Spleen (tissue), 11 donors: ENCODE data around the gene FBXL17. TPM values are rescaled to one million over a fixed set of nuclear protein-coding genes. Genes with fewer than 3 reads are reported as not detected.

Source experiments
- DNase-seq: peaks from one replicate; pipeline ENCODE4 v3.0.0-alpha.2; 2020
- H3K27ac ChIP-seq, 8 donors: fragments of 200-600 bp; sonication (generic) in 7 of 8; 1 replicate in 4 of 8; 2 replicates in 4 of 8; pipeline versions ENCODE4 v1.5.0 to v1.8.0; 2016 to 2021; ENCODE audit warnings: inconsistent platforms in 4 of 8, mild to moderate bottlenecking in 4 of 8, moderate library complexity in 1 of 8
- H3K27me3 ChIP-seq, 7 donors: fragments of 200-600 bp; sonication (generic) in 6 of 7; replicated peaks in 1 of 7; 1 replicate in 4 of 7; 2 replicates in 3 of 7; pipeline versions ENCODE4 v1.5.0 to v1.8.0; 2016 to 2021; ENCODE audit warnings: inconsistent platforms in 3 of 7, mild to moderate bottlenecking in 1 of 7
- H3K36me3 ChIP-seq, 6 donors: fragments of 200-600 bp; sonication (generic) in 5 of 6; 1 replicate in 4 of 6; 2 replicates in 2 of 6; pipeline versions ENCODE4 v1.5.0 to v1.8.0; 2016 to 2021; ENCODE audit warnings: inconsistent platforms in 2 of 6
- H3K4me1 ChIP-seq, 6 donors: fragments of 200-600 bp; sonication (generic) in 5 of 6; 1 replicate in 3 of 6; 2 replicates in 3 of 6; pipeline versions ENCODE4 v1.5.0 to v1.8.0; 2016 to 2021; ENCODE audit warnings: inconsistent platforms in 3 of 6
- H3K4me3 ChIP-seq, 8 donors: fragments of 200-600 bp; sonication (generic) in 7 of 8; 1 replicate in 4 of 8; 2 replicates in 4 of 8; pipeline versions ENCODE4 v1.5.0 to v1.8.0; 2016 to 2021; ENCODE audit warnings: inconsistent platforms in 4 of 8, mild to moderate bottlenecking in 4 of 8, moderate library complexity in 2 of 8
- H3K9me3 ChIP-seq, 8 donors: fragments of 200-600 bp; sonication (generic) in 7 of 8; 1 replicate in 4 of 8; 2 replicates in 4 of 8; pipeline versions ENCODE4 v1.5.0 to v1.8.0; 2016 to 2021; ENCODE audit warnings: inconsistent platforms in 4 of 8
- POLR2A ChIP-seq, 3 donors: fragments of 450-650 bp; IDR thresholded peaks; one replicate each; pipeline ENCODE4 v1.5.1; 2017; ENCODE audit warnings: antibody characterized with exemption in 3 of 3, mild to moderate bottlenecking in 1 of 3
- POLR2AphosphoS5 ChIP-seq, 3 donors: sonication (generic); formaldehyde crosslinking; IDR thresholded peaks; one replicate each; pipeline ENCODE4 v1.5.1; 2017; ENCODE audit warnings: antibody characterized with exemption in 3 of 3
- WGBS, 5 donors: extraction: QIAGEN DNeasy Blood & Tissue Kit in 3 of 5; methylation state at CpG; one replicate each; pipeline versions ENCODE4 v1.1.5 to v1.1.7; 2013 to 2018; 5-methylcytosine and 5-hydroxymethylcytosine counted together
- intact Hi-C: fragments of 100-400 bp; cut with DNase I; formaldehyde crosslinking; loops from one replicate; pipeline ENCODE4 v1.15.0; 2023; ENCODE audit warnings: low total_unique reads
- polyA plus RNA-seq, 3 donors: library from polyadenylated mRNA; stranded (reverse); fragments of 200-250 nt; gene quantifications; one replicate each; pipeline ENCODE4 v1.2.1, GENCODE V29; 2013
- total RNA-seq, 7 donors: library from RNA; depleted of rRNA in 3 of 7; stranded (reverse); fragments of >200 nt in 3 of 7; fragmentation: NEBNext Ultra II Directional in 4 of 7; extraction: Animal tissue kit (Norgen Biotek cat#: 25700) in 4 of 7; gene quantifications; one replicate each; pipeline versions ENCODE4 v1.1.0 to v1.2.1, GENCODE V29; 2016 to 2021
- TF ChIP-seq, protein P1 (sequence below), 11 experiments: fragments of 200-600 bp in 7 of 11; fragments of 450-650 bp in 4 of 11; sonication (generic) in 4 of 11; IDR thresholded peaks in 8 of 11; conservative IDR thresholded peaks in 3 of 11; 1 replicate in 7 of 11; 2 replicates in 4 of 11; pipeline versions ENCODE4 v1.4.0 to v1.8.0; 2016 to 2021; ENCODE audit warnings: antibody characterized with exemption in 11 of 11, inconsistent platforms in 4 of 11, mild to moderate bottlenecking in 1 of 11
- donor health status: healthy with polysubstance abuse.
- donor health status: DM: no; HTN: no; CAD: no; lungs with moderate emphysema.
- donor health status: DM: no; HTN: no; CAD: no.
- donor health status: Bipolar disorder and iron deficiency.
- donor health status: healthy.
- donor health status: DM: no; HTN: no; CAD: no.
- donor health status: DM: yes; HTN: yes; CAD: no.

FBXL17 gene
- total and polyA plus RNA-seq, 10 donors: 5.1 to 39.9 (median 21.8) TPM

DNA sequence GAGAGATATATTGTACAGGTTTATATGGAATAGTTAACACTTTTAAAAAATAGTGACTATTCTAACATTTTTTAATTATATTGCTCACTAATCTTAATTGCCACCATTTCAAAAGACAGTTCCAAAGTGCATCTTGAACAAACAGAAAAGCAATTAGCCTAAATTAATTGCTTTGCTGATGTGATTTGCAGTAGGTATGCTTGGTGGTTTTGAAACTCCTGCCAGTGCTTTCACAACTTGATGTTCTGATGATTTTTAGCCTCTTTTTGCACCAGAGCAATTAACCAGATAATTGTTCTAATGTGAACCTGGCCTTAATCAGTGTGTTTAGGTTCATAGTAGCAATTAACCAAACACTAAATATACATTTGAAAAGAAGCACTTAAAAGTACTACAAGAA lies 207.6 kb downstream of the FBXL17 start:
- H3K4me1 ChIP-seq: no peaks in the 10 kb centered on the region
- H3K27me3 ChIP-seq: no peaks in the 10 kb centered on the region
- no peak overlapping the region for H3K4me3 ChIP-seq
- intact Hi-C loops: no loop called here
- peaks cover 0 to 14% (median 0%) of the 10 kb centered on the region in 6 donors for H3K36me3 ChIP-seq
- no peaks in the 10 kb centered on the region for H3K9me3 ChIP-seq
- TF ChIP-seq, protein P1, sequence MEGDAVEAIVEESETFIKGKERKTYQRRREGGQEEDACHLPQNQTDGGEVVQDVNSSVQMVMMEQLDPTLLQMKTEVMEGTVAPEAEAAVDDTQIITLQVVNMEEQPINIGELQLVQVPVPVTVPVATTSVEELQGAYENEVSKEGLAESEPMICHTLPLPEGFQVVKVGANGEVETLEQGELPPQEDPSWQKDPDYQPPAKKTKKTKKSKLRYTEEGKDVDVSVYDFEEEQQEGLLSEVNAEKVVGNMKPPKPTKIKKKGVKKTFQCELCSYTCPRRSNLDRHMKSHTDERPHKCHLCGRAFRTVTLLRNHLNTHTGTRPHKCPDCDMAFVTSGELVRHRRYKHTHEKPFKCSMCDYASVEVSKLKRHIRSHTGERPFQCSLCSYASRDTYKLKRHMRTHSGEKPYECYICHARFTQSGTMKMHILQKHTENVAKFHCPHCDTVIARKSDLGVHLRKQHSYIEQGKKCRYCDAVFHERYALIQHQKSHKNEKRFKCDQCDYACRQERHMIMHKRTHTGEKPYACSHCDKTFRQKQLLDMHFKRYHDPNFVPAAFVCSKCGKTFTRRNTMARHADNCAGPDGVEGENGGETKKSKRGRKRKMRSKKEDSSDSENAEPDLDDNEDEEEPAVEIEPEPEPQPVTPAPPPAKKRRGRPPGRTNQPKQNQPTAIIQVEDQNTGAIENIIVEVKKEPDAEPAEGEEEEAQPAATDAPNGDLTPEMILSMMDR (IDR thresholded peaks at IDR 0.05 in 8 of 11, conservative IDR thresholded peaks at IDR 0.05 in 3 of 11): no peak
- TF ChIP-seq POLR2A (IDR thresholded peaks at IDR 0.05) (no peak), POLR2AphosphoS5 (IDR thresholded peaks at IDR 0.05) (no peak)
- no peak overlapping the region for H3K27ac ChIP-seq
- DNase-seq: no peak

DNA sequence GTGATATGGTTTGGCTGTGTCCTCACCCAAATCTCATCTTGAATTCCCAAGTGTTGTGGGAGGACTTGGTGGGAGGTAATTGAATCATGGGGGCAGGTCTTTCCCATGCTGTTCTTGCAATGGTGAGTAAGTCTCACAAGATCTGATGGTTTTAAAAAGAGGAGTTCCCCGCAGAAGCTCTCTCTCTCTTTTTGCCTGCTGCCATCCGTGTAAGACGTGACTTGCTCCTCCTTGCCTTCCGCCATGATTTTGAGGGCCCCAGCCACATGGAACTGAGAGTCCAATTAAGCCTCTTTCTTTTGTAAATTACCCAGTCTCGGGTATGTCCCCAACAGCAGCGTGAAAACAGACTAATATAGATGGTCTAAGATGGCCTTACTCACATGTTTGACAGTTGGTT lies 210.1 kb downstream of the FBXL17 start:
- no peaks in the 10 kb centered on the region for H3K27me3 ChIP-seq
- peaks cover 0 to 11% (median 0%) of the 10 kb centered on the region in 6 donors for H3K36me3 ChIP-seq
- H3K4me3 ChIP-seq: no peak overlapping the region
- intact Hi-C loops: no loop called here
- no peaks in the 10 kb centered on the region for H3K4me1 ChIP-seq
- 94 to 100% (median 98%) methylated on average over 6 of the region's 6 CpGs for WGBS, 5 donors
- no peak for DNase-seq
- no peak overlapping the region for H3K27ac ChIP-seq
- no peaks in the 10 kb centered on the region for H3K9me3 ChIP-seq
- TF ChIP-seq POLR2A (IDR thresholded peaks at IDR 0.05) (no peak), POLR2AphosphoS5 (IDR thresholded peaks at IDR 0.05) (no peak)
- TF ChIP-seq, protein P1 (IDR thresholded peaks at IDR 0.05 in 8 of 11, conservative IDR thresholded peaks at IDR 0.05 in 3 of 11): no peak

DNA sequence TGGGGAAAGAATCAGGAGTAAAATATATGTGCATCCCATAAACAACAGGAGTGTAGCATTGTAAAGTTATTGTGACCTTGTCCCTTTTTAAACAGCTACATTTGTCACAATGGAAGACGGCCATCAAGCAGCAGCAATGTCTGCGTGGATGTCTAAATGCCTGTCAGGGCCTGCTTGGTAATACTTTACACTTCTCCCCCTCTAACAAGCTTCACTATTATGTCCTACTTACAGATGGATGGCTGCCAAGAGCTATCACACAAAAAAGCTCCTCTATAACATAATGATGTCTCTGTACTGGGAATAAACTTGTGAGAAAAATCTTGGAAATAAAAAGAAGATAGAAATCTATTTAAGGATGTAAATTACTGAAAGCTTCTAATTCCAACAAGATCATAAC lies 213.0 kb downstream of the FBXL17 start:
- WGBS, 5 donors: 68 to 90% (median 77%) methylated on average over 2 of the region's 2 CpGs
- H3K27me3 ChIP-seq: no peaks in the 10 kb centered on the region
- intact Hi-C loops: no loop called here
- H3K4me1 ChIP-seq: no peaks in the 10 kb centered on the region
- no peak overlapping the region for H3K4me3 ChIP-seq
- H3K36me3 ChIP-seq: peaks cover 0 to 11% (median 0%) of the 10 kb centered on the region in 6 donors
- no peak for DNase-seq
- no peak overlapping the region for H3K27ac ChIP-seq
- no peaks in the 10 kb centered on the region for H3K9me3 ChIP-seq
- no peak for TF ChIP-seq POLR2A (IDR thresholded peaks at IDR 0.05)
- no peak for TF ChIP-seq POLR2AphosphoS5 (IDR thresholded peaks at IDR 0.05)
- TF ChIP-seq, protein P1 (IDR thresholded peaks at IDR 0.05 in 8 of 11, conservative IDR thresholded peaks at IDR 0.05 in 3 of 11): no peak

DNA sequence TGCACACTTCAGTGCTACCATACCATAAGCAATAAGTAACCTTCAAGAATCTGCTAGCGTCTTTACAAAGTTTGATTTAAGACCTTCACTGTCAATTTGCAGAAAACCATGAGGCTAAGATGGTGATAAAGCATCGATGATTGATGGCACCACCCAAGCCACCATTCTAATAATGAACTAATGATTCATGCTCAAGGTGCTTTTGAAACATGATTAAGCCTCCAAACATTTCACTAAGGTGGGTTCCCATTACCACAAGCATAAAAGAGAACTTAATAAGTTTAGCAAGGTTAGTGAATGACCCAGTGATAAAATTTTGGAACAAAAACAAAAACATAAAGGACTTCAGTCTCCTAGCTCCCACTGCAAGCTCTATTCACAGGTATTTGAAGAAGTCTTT lies 214.7 kb downstream of the FBXL17 start:
- no peaks in the 10 kb centered on the region for H3K9me3 ChIP-seq
- WGBS, 5 donors: 92 to 97% (median 96%) methylated on average over 2 of the region's 2 CpGs
- H3K36me3 ChIP-seq: peaks cover 0 to 9% (median 0%) of the 10 kb centered on the region in 6 donors
- no peaks in the 10 kb centered on the region for H3K27me3 ChIP-seq
- TF ChIP-seq, protein P1 (IDR thresholded peaks at IDR 0.05 in 8 of 11, conservative IDR thresholded peaks at IDR 0.05 in 3 of 11): no peak
- TF ChIP-seq POLR2AphosphoS5 (IDR thresholded peaks at IDR 0.05) (no peak), POLR2A (IDR thresholded peaks at IDR 0.05) (no peak)
- H3K4me1 ChIP-seq: no peaks in the 10 kb centered on the region
- intact Hi-C loops: no loop called here
- no peak overlapping the region for H3K27ac ChIP-seq
- DNase-seq: no peak
- no peak overlapping the region for H3K4me3 ChIP-seq
